Measurements from ENCODE around the gene PCGF3. TPM values are rescaled to one million over a fixed set of nuclear protein-coding genes. Genes with fewer than 3 reads are reported as not detected.
"Not testable (repeated sequence)": the region's sequence is repeated elsewhere in the genome, so short reads cannot be mapped to it uniquely, and the experiment has no call there.

Gene PCGF3
- total RNA-seq, 4 donors from 2014 or later: 54.8 to 123 (median 90.5) TPM

DNA sequence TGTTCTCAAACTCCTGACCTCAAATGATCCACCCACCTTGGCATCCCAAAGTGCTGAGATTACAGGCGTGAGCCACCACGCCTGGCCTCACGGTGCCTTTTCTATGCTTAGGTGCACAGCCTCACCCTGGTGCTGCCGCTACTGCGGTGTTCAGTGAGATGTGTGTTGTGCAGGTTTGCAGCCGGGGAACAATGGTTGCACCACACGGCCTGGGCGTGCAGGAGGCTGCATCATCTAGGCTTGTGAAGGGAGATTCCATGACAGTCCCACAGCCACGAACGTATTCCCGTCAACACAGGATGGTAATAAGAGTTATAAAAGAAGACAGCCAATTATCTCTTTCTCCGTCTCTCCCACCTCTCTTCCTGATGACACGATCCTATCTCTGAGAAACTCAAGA lies 98.3 kb downstream of the PCGF3 start:
- WGBS, 2 donors: 92 to 94% methylated on average over 13 of the region's 13 CpGs
- Histone ChIP-seq H3K36me3 (no peaks in the 10 kb centered on the region), H3K27me3 (peaks cover 0 to 8% of the 10 kb centered on the region in 2 donors), H3K27ac (no peak overlapping the region), H3K9me3 (peaks cover 0 to 11% (median 0%) of the 10 kb centered on the region in 4 donors), H3K4me3 (no peak overlapping the region), H3K4me1 (no peaks in the 10 kb centered on the region)
- no peak for DNase-seq (ENCODE audit: low spot score in 2 of 2)
- TF ChIP-seq EP300 (IDR thresholded peaks at IDR 0.05): no peak
- TF ChIP-seq POLR2A (IDR thresholded peaks at IDR 0.05): no peak
- TF ChIP-seq, protein P1, sequence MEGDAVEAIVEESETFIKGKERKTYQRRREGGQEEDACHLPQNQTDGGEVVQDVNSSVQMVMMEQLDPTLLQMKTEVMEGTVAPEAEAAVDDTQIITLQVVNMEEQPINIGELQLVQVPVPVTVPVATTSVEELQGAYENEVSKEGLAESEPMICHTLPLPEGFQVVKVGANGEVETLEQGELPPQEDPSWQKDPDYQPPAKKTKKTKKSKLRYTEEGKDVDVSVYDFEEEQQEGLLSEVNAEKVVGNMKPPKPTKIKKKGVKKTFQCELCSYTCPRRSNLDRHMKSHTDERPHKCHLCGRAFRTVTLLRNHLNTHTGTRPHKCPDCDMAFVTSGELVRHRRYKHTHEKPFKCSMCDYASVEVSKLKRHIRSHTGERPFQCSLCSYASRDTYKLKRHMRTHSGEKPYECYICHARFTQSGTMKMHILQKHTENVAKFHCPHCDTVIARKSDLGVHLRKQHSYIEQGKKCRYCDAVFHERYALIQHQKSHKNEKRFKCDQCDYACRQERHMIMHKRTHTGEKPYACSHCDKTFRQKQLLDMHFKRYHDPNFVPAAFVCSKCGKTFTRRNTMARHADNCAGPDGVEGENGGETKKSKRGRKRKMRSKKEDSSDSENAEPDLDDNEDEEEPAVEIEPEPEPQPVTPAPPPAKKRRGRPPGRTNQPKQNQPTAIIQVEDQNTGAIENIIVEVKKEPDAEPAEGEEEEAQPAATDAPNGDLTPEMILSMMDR (IDR thresholded peaks at IDR 0.05): no peak

DNA sequence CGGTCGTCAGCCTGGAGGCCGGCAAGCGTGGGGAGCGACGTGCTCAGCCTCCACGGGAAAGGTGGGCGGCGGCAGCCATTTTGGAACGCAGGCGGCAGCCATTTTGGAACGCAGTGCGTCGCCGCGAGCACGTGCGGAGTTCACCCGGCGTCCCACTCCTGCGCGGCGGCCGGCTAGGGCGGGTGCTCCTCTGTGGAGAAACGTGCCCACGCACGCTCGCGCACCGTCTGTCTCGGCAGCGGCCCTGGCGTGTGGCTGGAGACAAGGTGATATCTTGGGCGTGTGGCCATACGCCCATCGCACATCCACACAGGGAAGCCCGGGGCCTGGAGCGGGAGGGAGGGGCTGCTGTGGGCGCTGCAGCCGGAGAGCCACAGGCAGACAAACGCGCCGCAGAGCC lies 99.2 kb downstream of the PCGF3 start:
- peaks cover 0 to 9% of the 10 kb centered on the region in 2 donors for H3K27me3 ChIP-seq
- 83 to 85% methylated on average over 43 to 44 of the region's 44 CpGs for WGBS, 2 donors
- no peaks in the 10 kb centered on the region for H3K36me3 ChIP-seq
- TF ChIP-seq EP300 (IDR thresholded peaks at IDR 0.05): no peak
- no peak for TF ChIP-seq POLR2A (IDR thresholded peaks at IDR 0.05)
- TF ChIP-seq, protein P1 (IDR thresholded peaks at IDR 0.05): no peak
- H3K4me1 ChIP-seq: no peaks in the 10 kb centered on the region
- no peak for DNase-seq (ENCODE audit: low spot score in 2 of 2)
- no peak overlapping the region for H3K27ac ChIP-seq
- no peak overlapping the region for H3K4me3 ChIP-seq
- H3K9me3 ChIP-seq: peaks cover 0 to 13% (median 0%) of the 10 kb centered on the region in 4 donors

DNA sequence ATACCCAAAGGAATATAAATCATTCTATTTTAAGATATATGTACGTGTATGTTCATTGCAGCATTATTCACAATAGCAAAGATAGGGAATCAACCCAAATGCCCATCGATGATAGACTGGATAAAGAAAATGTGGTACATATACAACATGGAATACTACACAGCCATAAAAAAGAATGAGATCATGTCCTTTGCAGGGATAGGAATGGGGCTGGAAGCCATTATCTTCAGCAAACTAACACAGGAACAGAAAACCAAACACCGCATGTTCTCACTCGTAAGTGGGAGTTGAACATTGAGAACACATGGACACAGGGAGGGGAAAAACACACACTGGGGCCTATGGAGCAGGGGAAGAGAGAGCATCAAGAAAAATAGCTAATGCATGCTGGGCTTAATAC lies 101.3 kb downstream of the PCGF3 start:
- H3K4me1 ChIP-seq; DNase-seq (ENCODE audit: low spot score in 2 of 2); H3K27me3 ChIP-seq; H3K4me3 ChIP-seq; H3K36me3 ChIP-seq; H3K27ac ChIP-seq: not testable (repeated sequence)
- peaks cover 0 to 16% (median 0%) of the 10 kb centered on the region in 4 donors for H3K9me3 ChIP-seq
- WGBS, 2 donors: 91% methylated on average over 4 of the region's 4 CpGs

DNA sequence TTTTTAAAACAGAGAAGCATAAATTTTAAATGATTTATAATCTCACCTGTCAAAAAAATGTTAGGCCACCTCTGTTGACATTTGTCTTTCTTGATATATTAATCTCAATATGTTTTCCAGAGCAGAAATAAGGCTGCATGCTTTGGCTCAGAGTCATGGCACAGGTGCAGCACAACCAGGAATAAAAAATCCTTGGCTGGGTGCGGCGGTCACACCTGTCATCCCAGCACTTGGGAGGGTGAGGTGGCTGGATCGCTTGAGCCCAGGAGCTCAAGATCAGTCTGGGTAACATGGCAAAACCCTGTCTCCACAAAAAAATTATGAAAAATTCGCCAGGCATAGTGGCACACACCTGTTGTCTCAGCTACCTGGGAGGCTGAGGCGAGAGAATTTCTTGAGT lies 102.2 kb downstream of the PCGF3 start:
- 80 to 84% methylated on average over 5 of the region's 5 CpGs for WGBS, 2 donors
- peaks cover 0 to 14% of the 10 kb centered on the region in 2 donors for H3K27me3 ChIP-seq
- H3K27ac ChIP-seq: no peak overlapping the region
- TF ChIP-seq, protein P1 (IDR thresholded peaks at IDR 0.05): no peak
- TF ChIP-seq POLR2A (IDR thresholded peaks at IDR 0.05): no peak
- no peak for TF ChIP-seq EP300 (IDR thresholded peaks at IDR 0.05)
- no peaks in the 10 kb centered on the region for H3K4me1 ChIP-seq
- H3K36me3 ChIP-seq: no peaks in the 10 kb centered on the region
- DNase-seq (ENCODE audit: low spot score in 2 of 2): no peak
- no peak overlapping the region for H3K4me3 ChIP-seq
- peaks cover 0 to 16% (median 0%) of the 10 kb centered on the region in 4 donors for H3K9me3 ChIP-seq

DNA sequence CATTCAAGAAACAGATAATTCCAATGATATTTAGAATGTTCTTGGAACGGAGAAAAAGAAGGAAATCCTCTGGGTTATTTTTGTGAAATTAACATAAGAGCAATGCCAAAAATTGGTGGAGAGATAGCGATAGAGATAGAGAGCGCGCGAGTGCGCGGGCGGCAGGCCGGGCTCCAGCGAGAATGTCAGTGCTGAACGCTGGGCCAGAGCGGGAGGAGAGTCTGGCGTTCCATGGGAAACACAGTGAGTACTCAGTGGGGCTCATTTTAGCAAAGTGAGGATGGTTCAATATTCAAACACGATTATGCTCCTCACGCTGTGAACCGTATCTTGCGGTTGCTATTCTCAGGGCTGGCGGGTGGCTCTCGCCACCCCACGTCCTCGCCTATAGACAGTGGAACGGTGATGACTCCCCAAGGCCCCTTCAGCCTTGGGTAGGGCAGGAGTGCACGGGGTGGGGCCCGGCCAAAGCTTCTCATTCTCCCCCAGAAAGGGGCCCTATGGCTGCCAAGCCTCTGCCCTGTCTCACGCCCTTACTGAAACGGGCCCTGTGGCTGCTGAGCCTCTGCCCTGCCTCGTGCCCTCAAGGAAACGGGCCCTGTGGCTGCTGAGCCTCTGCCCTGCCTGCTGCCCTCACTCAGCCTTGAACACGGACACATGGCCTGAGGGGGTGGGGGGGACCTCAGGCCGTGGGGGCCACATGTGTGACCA lies 103.4 kb downstream of the PCGF3 start:
- Histone ChIP-seq H3K4me3 (no peak overlapping the region), H3K27ac (no peak overlapping the region), H3K27me3 (peaks cover 0 to 26% of the 10 kb centered on the region in 2 donors), H3K36me3 (no peaks in the 10 kb centered on the region), H3K9me3 (peaks cover 0 to 16% (median 0%) of the 10 kb centered on the region in 4 donors), H3K4me1 (no peaks in the 10 kb centered on the region)
- DNase-seq (ENCODE audit: low spot score in 2 of 2): no peak
- 75 to 77% methylated on average over 24 to 27 of the region's 30 CpGs for WGBS, 2 donors
- TF ChIP-seq POLR2A (IDR thresholded peaks at IDR 0.05) (no peak), EP300 (IDR thresholded peaks at IDR 0.05) (no peak)
- TF ChIP-seq, protein P1 (IDR thresholded peaks at IDR 0.05): no peak

All from tibial nerve (tissue), 4 donors.